Activated CD8-positive, alpha-beta T cell treated with anti-CD3 and anti-CD28 coated beads for 36 hours (primary cell): ENCODE measurements around the gene RASA2. TPM values are rescaled to one million over a fixed set of nuclear protein-coding genes. Genes with fewer than 3 reads are reported as not detected.

Experiments used
- ATAC-seq: fragments of 200-7000 bp; cut with Tn5 transposase; one replicate; pipeline ENCODE4 v1.10.0; 2021; ENCODE audit warnings: mild to moderate bottlenecking, moderate library complexity
- CTCF ChIA-PET: fragments of 350-600 bp; sonication (Branson Sonifier 250); formaldehyde crosslinking; loops from one replicate; lab custom pipeline; 2021; ENCODE audit warnings: antibody characterized with exemption; lab: Charles Lee
- POLR2A ChIA-PET: fragments of 350-600 bp; sonication (Branson Sonifier 250); formaldehyde crosslinking; loops from one replicate; lab custom pipeline; 2021; ENCODE audit warnings: antibody characterized with exemption; lab: Charles Lee
- DNase-seq: peaks from one replicate; pipeline ENCODE4 v3.0.0-alpha.2; 2020
- H3K27ac Mint-ChIP-seq: one replicate; pipeline ENCODE4 v1.8.0; 2021; ENCODE audit warnings: mild to moderate bottlenecking, mixed read lengths
- H3K27me3 Mint-ChIP-seq: one replicate; pipeline ENCODE4 v1.8.0; 2021; ENCODE audit warnings: mixed read lengths
- H3K36me3 Mint-ChIP-seq: one replicate; pipeline ENCODE4 v1.8.0; 2021; ENCODE audit warnings: low read depth, mixed read lengths
- H3K4me1 Mint-ChIP-seq: one replicate; pipeline ENCODE4 v1.8.0; 2021; ENCODE audit warnings: low read depth, mixed read lengths
- H3K4me3 Mint-ChIP-seq: one replicate; pipeline ENCODE4 v1.8.0; 2021; ENCODE audit warnings: mild to moderate bottlenecking, moderate library complexity, mixed read lengths
- H3K9me3 Mint-ChIP-seq: one replicate; pipeline ENCODE4 v1.8.0; 2021; ENCODE audit warnings: mixed read lengths
- intact Hi-C: fragments of 100-400 bp; cut with micrococcal nuclease; formaldehyde crosslinking; loops from one replicate; pipeline ENCODE4 v1.10.0; 2022
- total RNA-seq, 2 experiments: library from RNA; stranded (reverse); gene quantifications; one replicate each; pipeline ENCODE4 v1.2.3, GENCODE V29; 2021
- TF ChIP-seq, protein P1 (sequence below): fragments of 200-600 bp; IDR thresholded peaks from one replicate; pipeline ENCODE4 v1.8.0; 2022; ENCODE audit warnings: antibody characterized with exemption, mild to moderate bottlenecking

RASA2 gene
- total RNA-seq, 2 experiments from 2014 or later = 35.4 to 41.5 TPM

DNA sequence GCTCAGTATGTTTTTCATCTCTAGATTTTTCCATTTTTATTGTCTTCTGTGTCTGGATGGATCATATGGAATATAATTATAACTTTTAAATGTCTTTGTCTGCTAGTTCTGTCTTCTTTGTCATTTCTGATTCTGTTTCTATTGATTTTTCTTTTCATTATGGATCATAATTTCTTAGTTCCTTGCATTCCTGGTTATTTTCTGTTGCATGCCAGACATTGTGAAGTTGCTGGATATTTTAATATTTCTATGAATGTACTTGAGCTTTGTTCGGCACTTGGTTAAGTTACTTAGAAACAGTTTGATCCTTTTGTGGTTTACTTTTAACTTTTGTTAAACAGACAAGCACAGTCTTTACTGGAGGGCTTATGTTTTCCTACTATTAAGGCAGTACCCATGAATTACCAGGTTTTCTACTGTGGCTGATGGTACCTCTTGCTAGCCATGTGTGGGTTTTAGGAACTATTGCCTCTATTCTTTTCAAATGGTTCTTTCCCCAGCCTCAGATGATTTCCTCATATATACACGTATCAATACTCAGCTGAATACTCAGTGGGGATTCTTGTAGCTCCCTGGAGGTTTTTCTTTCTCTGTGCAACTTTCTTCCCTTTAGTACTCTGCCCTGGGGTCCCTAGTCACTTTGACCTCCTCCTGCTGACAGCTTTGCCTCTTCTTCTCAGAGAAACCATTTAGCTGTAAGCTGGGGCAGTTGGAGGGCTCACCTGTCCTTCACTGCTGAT is 64.3 kb downstream of the RASA2 start:
- H3K4me3 Mint-ChIP-seq = peak overlapping the region; percentile 48

DNA sequence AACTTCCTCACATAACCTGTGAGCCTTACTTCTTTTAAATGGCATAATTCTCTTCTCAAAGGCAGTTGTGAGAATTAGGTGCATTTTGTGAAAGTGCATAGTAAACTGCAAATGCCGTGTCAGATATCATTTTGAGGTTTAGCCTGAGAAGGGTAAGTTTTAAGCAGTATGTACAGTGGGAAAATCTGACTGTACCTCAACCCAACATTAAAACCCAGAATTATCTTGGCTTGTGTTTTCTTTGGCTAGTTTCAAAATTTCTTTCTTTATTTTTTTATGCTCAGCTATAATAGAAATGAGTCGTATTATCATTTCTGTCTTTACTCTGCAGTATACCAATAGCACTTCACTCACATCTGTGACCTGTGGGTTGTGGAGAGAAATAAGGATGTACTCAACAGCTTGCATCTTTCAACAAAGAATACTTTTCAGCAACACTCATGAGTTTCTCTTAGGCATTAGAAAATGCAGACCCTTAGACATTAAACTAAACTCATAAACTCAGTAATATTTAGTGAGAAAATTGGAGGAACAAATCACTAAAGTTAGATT is 65.7 kb downstream of the RASA2 start:
- TF ChIP-seq, protein P1, sequence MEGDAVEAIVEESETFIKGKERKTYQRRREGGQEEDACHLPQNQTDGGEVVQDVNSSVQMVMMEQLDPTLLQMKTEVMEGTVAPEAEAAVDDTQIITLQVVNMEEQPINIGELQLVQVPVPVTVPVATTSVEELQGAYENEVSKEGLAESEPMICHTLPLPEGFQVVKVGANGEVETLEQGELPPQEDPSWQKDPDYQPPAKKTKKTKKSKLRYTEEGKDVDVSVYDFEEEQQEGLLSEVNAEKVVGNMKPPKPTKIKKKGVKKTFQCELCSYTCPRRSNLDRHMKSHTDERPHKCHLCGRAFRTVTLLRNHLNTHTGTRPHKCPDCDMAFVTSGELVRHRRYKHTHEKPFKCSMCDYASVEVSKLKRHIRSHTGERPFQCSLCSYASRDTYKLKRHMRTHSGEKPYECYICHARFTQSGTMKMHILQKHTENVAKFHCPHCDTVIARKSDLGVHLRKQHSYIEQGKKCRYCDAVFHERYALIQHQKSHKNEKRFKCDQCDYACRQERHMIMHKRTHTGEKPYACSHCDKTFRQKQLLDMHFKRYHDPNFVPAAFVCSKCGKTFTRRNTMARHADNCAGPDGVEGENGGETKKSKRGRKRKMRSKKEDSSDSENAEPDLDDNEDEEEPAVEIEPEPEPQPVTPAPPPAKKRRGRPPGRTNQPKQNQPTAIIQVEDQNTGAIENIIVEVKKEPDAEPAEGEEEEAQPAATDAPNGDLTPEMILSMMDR = no peak
- ChIA-PET CTCF (interaction anchor here (0.6 to 4.5 kb wide), 14 partner anchors 8 to 100 kb away, joined by 3 to 27 read pairs (median 4); no protein-coding TSS in a partner anchor), POLR2A (interaction anchor here (0.6 to 8.4 kb wide), 4 partner anchors 19 to 136 kb away, joined by 3 to 99 read pairs (median 9); partner anchors contain the start of gene RASA2)
- H3K4me3 Mint-ChIP-seq = peak overlapping the region; percentile 2
- peaks cover 61% of the 10 kb centered on the region for H3K4me1 Mint-ChIP-seq
- peaks cover 22% of the 10 kb centered on the region for H3K9me3 Mint-ChIP-seq
- peaks cover 51% of the 10 kb centered on the region for H3K36me3 Mint-ChIP-seq
- ATAC-seq (peak; percentile 49), DNase-seq (no peak)
- H3K27me3 Mint-ChIP-seq = no peaks in the 10 kb centered on the region
- H3K27ac Mint-ChIP-seq = peak overlapping the region; percentile 91
- intact Hi-C loops = loop anchor here (2.0 to 5.0 kb wide), 2 partner anchors 54 to 65 kb away; partner anchors contain the start of gene RASA2

More for the DNA sequence above, 64.3 kb downstream of the RASA2 start:
- peaks cover 34% of the 10 kb centered on the region for H3K9me3 Mint-ChIP-seq
- peaks cover 73% of the 10 kb centered on the region for H3K4me1 Mint-ChIP-seq
- ChIA-PET POLR2A (interaction anchor here (1.3 to 8.4 kb wide), 3 partner anchors 52 to 64 kb away, joined by 4 to 99 read pairs (median 15); partner anchors contain the start of gene RASA2), CTCF (interaction anchor here (0.6 to 2.6 kb wide), 6 partner anchors 11 to 90 kb away, joined by 3 to 8 read pairs (median 3); no protein-coding TSS in a partner anchor)
- intact Hi-C loops = loop anchor here (5.0 kb wide), 1 partner anchor 64 kb away; the partner anchor contains the start of gene RASA2
- DNase-seq (no peak), ATAC-seq (no peak)
- H3K27me3 Mint-ChIP-seq = no peaks in the 10 kb centered on the region
- TF ChIP-seq, protein P1 = no peak
- peak overlapping the region; percentile 82 for H3K27ac Mint-ChIP-seq
- H3K36me3 Mint-ChIP-seq = peaks cover 65% of the 10 kb centered on the region

DNA sequence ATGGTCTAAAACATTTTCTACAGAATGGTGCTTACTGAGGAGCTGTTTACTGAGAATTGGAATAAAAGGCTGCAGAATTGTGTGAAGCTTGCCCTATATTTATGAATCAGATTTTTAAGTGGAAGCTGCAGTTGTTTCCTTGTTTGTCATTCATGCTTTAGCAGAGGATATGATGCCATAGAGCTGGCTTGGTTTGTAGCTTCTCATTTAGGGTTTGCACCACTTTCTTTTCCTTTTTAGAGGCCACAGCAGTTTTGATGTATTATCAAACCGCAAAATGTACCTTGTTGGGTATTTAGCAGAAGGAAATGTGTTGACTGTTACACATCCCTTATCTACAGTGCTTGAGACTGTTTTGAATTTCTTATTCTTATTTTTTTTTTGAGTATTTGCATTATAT is 66.2 kb downstream of the RASA2 start:
- Mint-ChIP-seq H3K36me3 (peaks cover 46% of the 10 kb centered on the region), H3K4me3 (peak overlapping the region; percentile 2), H3K9me3 (peaks cover 16% of the 10 kb centered on the region), H3K27ac (peak overlapping the region; percentile 91), H3K27me3 (no peaks in the 10 kb centered on the region), H3K4me1 (peaks cover 56% of the 10 kb centered on the region)
- ChIA-PET CTCF (interaction anchor here (0.6 to 4.5 kb wide), 14 partner anchors 8 to 100 kb away, joined by 3 to 27 read pairs (median 4); no protein-coding TSS in a partner anchor), POLR2A (interaction anchor here (0.6 to 8.4 kb wide), 4 partner anchors 20 to 137 kb away, joined by 3 to 99 read pairs (median 9); partner anchors contain the start of gene RASA2)
- TF ChIP-seq, protein P1 = no peak
- DNase-seq = peak; percentile 25
- intact Hi-C loops = loop anchor here (2.0 to 5.0 kb wide), 2 partner anchors 54 to 66 kb away; partner anchors contain the start of gene RASA2
- ATAC-seq = peak; percentile 71

DNA sequence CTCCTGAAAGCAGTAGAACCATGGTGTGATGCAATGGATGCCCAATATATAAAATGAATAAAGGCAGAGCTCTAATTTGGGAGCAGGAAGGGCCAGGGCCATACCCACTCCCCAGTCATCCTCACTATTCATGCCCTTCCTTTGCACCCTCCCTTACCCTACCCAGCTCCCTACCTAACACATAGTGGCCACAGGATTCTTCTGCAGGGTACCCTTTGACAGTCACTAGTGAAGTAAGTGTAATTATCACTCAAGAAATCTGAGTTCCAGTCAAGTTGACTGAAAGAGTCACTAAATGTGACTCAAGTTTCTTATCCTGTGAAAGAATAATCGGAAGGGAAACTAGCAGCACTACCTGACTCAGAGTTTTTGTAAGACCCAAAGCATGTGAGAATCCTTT is 69.2 kb downstream of the RASA2 start:
- peak; percentile 29 for DNase-seq
- H3K9me3 Mint-ChIP-seq = peaks cover under 1% of the 10 kb centered on the region
- TF ChIP-seq, protein P1 = no peak

More for the DNA sequence above, 69.2 kb downstream of the RASA2 start:
- peak overlapping the region; percentile 63 for H3K27ac Mint-ChIP-seq
- no peaks in the 10 kb centered on the region for H3K27me3 Mint-ChIP-seq
- H3K36me3 Mint-ChIP-seq = peaks cover 31% of the 10 kb centered on the region
- no peak overlapping the region for H3K4me3 Mint-ChIP-seq
- peaks cover 40% of the 10 kb centered on the region for H3K4me1 Mint-ChIP-seq
- intact Hi-C loops = no loop called here
- POLR2A ChIA-PET = interaction anchor here (2.8 to 8.4 kb wide), 2 partner anchors 58 to 69 kb away, joined by 15 to 99 read pairs; partner anchors contain the start of gene RASA2
- CTCF ChIA-PET = interaction anchor here (1.1 to 7.0 kb wide), 7 partner anchors 10 to 97 kb away, joined by 3 to 74 read pairs (median 7); partner anchors contain the start of gene RASA2
- ATAC-seq = peak; percentile 68
